ENCODE results near the gene RBFOX2. TPM values are rescaled to one million over a fixed set of nuclear protein-coding genes. Genes with fewer than 3 reads are reported as not detected.

RBFOX2 gene
- total and polyA plus RNA-seq, 2 of the 8 experiments (the other 6 are each of a cell fraction or from before 2014, with no cell fraction given), result 121 to 122 TPM

DNA sequence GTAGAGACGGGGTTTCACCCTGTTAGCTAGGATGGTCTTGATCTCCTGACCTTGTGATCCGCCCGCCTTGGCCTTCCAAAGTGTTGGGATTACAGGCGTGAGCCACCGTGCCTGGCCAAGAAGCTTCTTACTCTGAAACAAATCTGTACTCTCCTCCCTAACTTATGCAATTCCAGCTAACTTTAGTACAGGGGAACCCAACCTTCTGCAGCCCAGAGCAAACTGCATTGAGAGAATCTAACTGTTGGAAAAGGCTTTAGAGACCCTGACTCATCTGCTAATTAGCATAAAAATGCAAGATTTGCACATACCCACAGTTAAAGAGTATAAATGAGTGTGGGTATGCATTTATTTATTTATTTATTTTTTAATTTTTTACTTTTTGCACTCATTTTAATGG is 246.1 kb downstream of the RBFOX2 start:
- H2BK15ac ChIP-seq (ENCODE audit: low read length), result no peak overlapping the region
- H4K8ac ChIP-seq (ENCODE audit: extremely low read depth, insufficient read depth, low read length), result no peak overlapping the region
- no peak overlapping the region for H2AK5ac ChIP-seq (ENCODE audit: low read depth, low read length)
- WGBS, 2 experiments (ENCODE audit: extremely low coverage in 1 of 2, insufficient coverage in 1 of 2, insufficient read length in 1 of 2, insufficient replicate concordance in 2 of 2, low coverage in 1 of 2, low lambda C conversion rate in 2 of 2, missing lambda C conversion rate in 1 of 2), result 83% methylated on average over 5 of the region's 5 CpGs; no CpG with 5 or more reads in 1 of the 2 experiments
- H3K4ac ChIP-seq (replicated peaks; ENCODE audit: insufficient read length, low read depth, low read length), result no peak overlapping the region
- ChIA-PET POLR2A (ENCODE audit: partially characterized antibody) (no interaction called here), CTCF (ENCODE audit: partially characterized antibody) (interaction anchor here (0.8 to 1.3 kb wide), 3 partner anchors 31 to 355 kb away, joined by 3 to 4 read pairs (median 4); no protein-coding TSS in a partner anchor)
- no peak overlapping the region for H3K23ac ChIP-seq (ENCODE audit: insufficient read length)
- H4K20me1 ChIP-seq (replicated peaks in 1 of 2; ENCODE audit: control insufficient read depth in 1 of 2, insufficient read depth in 2 of 2, low read length in 2 of 2), result peaks cover 3 to 10% of the 10 kb centered on the region in 2 experiments
- no peak overlapping the region for H2BK20ac ChIP-seq (ENCODE audit: low read length)
- DNase-seq (ENCODE audit: low read depth in 1 of 2, low spot score in 2 of 2), result no peak
- H2BK120ac ChIP-seq (replicated peaks; ENCODE audit: low read depth, low read length), result no peak overlapping the region
- peaks cover 0 to 4% (median under 1%) of the 10 kb centered on the region in 4 experiments; a peak in 3 of 7 replicates for H3K4me1 ChIP-seq (replicated peaks in 1 of 4; ENCODE audit: control insufficient read depth in 3 of 4, insufficient read depth in 4 of 4, low read length in 3 of 4)
- no peak overlapping the region for H3K4me2 ChIP-seq (ENCODE audit: insufficient read depth in 1 of 2, low read depth in 2 of 2, low read length in 2 of 2)
- no peak for TF ChIP-seq TAF7 (optimal IDR thresholded peaks at IDR 0.05; ENCODE audit: borderline replicate concordance, low read depth, low read length)
- TF ChIP-seq RNF2 (IDR thresholded peaks at IDR 0.05; ENCODE audit: borderline replicate concordance, low read depth, low read length, missing control alignments, poor library complexity, severe bottlenecking), result no peak
- no peak for TF ChIP-seq SP1 (IDR thresholded peaks at IDR 0.05; ENCODE audit: low read depth, low read length)
- no peak for TF ChIP-seq CTCF (IDR thresholded peaks at IDR 0.05; ENCODE audit: control extremely low read depth in 1 of 3, insufficient read depth in 1 of 3, low read depth in 1 of 3, low read length in 3 of 3)
- TF ChIP-seq TEAD4 (IDR thresholded peaks at IDR 0.05; ENCODE audit: low read depth, low read length), result no peak
- TF ChIP-seq, protein P1, sequence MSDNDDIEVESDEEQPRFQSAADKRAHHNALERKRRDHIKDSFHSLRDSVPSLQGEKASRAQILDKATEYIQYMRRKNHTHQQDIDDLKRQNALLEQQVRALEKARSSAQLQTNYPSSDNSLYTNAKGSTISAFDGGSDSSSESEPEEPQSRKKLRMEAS (IDR thresholded peaks at IDR 0.05), result no peak
- no peak for TF ChIP-seq PHF8 (conservative IDR thresholded peaks at IDR 0.05; ENCODE audit: low read depth, low read length)
- no peak for TF ChIP-seq EP300 (IDR thresholded peaks at IDR 0.05; ENCODE audit: borderline replicate concordance in 1 of 2, low read depth in 2 of 2, low read length in 2 of 2)
- no peak overlapping the region for H4K5ac ChIP-seq (ENCODE audit: insufficient read length, low read depth, low read length)
- H3K9ac ChIP-seq (replicated peaks in 1 of 4; ENCODE audit: extremely low read depth in 1 of 4, low read depth in 3 of 4, low read length in 3 of 4), result no peak overlapping the region
- no peaks in the 10 kb centered on the region for H3K79me1 ChIP-seq (ENCODE audit: low read depth, low read length)
- H2BK12ac ChIP-seq (ENCODE audit: low read depth, low read length), result no peak overlapping the region
- no peak overlapping the region for H3K14ac ChIP-seq (ENCODE audit: insufficient read length)
- H3K56ac ChIP-seq (replicated peaks; ENCODE audit: insufficient read length, low read depth, low read length), result no peak overlapping the region
- no peak for FAIRE-seq
- peaks cover 0 to 5% of the 10 kb centered on the region in 2 experiments; a peak in 2 of 4 replicates for H3K79me2 ChIP-seq (ENCODE audit: control insufficient read depth in 1 of 2, insufficient read depth in 2 of 2, low read length in 2 of 2)
- no peak overlapping the region for H3K27ac ChIP-seq (ENCODE audit: low read depth, low read length)
- H3K9me3 ChIP-seq (ENCODE audit: insufficient read depth in 2 of 2, low read depth in 1 of 2, low read length in 1 of 2), result no peaks in the 10 kb centered on the region
- no peaks in the 10 kb centered on the region for H3K23me2 ChIP-seq (ENCODE audit: low read depth, low read length)
- no peak overlapping the region for H3K4me3 ChIP-seq (ENCODE audit: extremely low read depth in 1 of 4, insufficient read depth in 2 of 4, low read depth in 3 of 4, low read length in 4 of 4)
- no peak overlapping the region for H2AFZ ChIP-seq (ENCODE audit: low read length)
- no peak overlapping the region for H3K18ac ChIP-seq (ENCODE audit: extremely low read depth, low read length)
- no peak overlapping the region for H4K91ac ChIP-seq (replicated peaks; ENCODE audit: insufficient read length, low read length)
- no peak overlapping the region for H2BK5ac ChIP-seq (ENCODE audit: low read depth, low read length)
- H3K36me3 ChIP-seq (ENCODE audit: control insufficient read depth in 2 of 4, insufficient read depth in 4 of 4, low read length in 3 of 4), result peaks cover 2 to 11% (median 6%) of the 10 kb centered on the region in 4 experiments
- no peaks in the 10 kb centered on the region for H3K27me3 ChIP-seq (replicated peaks in 1 of 4; ENCODE audit: control insufficient read depth in 3 of 4, extremely low read depth in 1 of 4, insufficient read depth in 3 of 4, low read length in 3 of 4)

Measured in H1 (cell line).